ENCODE results near the gene PLCE1.

Gene PLCE1

DNA sequence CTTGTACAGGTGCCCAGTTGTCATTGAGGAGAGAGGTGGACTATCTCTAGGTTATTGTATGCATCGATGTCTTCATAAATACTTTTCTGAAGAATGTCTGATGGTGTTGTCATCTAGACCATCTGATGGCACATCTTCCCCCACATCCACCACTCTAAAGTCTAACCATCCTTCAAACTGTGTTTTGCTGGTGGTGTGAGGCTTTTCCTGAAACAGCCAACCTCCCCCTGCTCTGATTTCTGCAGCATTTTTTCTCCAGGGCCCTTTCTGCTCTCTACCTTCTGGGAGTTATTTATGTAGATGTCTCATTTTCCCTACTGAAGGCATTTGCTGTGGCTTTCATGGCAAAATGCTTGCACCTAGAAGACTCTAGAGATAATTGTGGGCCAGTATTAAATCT is 1.5 kb downstream of the PLCE1 start:
- DNase-seq: no peak

DNA sequence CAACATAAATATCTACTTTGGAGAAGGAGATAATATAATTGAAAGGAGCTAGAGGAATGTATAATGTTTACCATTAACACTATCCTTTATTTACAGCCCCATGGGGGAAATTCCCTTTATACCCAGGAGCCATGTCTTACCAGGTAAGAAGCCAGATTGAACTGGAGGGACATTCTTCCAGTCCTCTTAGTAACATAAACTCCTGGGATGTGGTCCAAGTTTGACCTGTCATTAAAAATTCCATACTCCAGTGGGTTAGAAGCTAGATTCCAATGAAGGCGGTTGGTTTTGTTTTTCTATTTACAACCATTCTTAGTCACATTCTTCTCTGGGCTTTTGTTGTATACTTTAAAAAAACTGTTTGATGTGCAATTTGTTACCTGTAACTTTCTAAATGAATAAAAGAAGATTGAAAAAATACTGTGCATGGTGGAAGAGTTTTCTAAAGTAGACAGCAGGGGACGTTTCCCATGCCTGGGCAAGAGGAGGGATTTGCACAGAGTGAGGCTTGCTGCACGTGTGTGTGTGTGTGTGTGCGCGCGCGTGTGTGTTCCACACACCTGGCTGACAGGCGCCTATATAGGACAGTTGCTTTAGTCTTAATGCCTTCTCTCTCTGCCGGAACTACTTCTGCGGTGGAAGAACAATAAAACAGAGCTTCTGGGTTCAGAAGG is 2.0 kb downstream of the PLCE1 start:
- DNase-seq: no peak

DNA sequence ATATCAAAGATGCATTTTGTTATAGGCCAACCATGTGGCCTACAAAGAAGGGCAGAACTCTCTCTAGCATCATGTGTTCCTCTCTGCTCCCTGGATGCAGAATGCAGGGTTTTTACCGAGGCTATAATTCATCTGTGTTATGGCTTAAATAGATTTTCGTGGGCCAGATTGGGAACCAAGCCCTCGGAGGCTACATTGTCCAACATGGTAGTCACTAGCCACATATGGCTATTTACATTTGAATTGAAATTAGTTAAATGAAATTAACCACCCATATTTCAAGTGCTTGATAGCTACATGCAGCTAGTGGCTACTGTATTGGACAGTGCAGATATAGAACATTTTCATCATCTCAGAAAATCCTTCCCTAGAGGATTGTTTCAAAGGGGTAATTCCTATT is 2.8 kb downstream of the PLCE1 start:
- no peak for DNase-seq

DNA sequence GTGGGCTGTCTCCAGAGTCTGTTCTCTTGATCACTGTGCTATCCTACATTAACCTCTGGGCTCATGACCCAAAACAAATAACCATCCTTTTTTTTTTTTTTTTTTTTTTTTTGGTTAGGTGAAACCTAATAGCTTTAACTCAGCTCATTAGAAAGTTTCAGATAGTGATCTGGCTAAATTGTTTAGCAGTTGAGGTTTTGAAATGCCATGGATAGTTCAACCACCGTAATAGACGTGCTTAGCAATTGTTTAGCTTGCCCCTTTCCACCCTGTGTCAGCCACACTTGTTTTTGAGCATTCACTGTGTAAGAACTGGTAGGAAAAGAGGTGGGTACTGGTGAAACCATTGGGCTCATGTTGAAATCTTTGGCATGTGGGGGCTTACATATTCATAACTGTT is 3.8 kb downstream of the PLCE1 start:
- DNase-seq: no peak

DNA sequence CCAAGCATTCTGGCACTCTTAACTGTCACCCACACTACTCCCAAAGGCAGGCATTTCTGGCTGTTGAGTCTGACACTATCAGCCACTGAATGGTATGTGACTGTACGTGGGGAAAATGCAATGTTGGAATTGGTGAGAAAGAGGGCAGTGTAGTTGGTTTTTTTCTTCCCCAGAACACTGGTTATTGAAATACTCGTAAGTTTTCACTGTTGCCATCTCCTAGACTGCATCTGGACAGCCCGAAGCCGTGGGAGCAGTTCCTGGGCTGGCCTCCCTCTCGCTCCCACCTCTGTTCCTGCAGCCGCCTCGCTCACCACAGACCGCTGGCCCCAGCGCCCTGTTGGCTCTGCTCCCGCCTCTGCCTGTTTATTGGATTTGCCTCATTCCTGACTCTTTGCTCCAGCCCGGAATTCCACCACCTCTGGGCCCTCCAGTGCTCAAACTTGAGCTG is 5.7 kb downstream of the PLCE1 start:
- no peak for DNase-seq

DNA sequence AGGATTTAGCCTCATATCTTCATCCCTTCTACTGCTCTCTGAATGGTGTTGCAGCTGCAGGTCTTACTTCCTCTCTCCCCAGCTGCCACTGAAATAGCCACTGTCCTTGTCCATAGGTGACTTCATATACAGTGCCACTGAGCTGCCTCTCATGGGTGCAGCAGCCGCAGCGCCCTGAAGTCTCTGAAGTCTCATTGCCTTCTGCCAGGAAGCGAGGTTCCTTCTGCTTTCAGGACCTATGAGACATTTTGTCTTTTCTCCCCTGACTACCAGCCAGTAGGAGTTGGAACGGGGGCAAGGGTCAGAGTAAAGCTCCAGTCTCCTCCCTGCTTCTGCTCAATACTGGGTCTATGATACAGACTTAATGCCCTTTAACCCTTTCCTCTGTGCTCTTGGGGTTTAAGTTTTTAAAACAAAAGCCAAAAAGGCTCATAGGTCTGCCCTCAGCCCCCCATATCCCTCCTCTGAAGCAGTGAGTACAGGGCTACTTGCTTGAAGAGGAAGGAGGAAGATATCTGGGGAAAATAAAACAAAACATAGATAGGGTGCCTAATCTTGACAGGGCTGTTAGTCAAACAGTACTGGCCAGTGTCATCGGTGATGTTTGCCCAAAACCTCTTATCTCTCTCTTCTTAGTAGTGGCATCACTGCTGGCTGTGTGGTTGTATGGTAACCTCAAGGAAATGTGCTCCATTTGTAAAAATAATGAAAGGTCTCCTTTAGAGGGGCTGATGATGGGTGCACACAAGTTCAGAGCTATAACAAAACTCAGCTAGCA is 7.1 kb downstream of the PLCE1 start:
- DNase-seq: no peak

DNA sequence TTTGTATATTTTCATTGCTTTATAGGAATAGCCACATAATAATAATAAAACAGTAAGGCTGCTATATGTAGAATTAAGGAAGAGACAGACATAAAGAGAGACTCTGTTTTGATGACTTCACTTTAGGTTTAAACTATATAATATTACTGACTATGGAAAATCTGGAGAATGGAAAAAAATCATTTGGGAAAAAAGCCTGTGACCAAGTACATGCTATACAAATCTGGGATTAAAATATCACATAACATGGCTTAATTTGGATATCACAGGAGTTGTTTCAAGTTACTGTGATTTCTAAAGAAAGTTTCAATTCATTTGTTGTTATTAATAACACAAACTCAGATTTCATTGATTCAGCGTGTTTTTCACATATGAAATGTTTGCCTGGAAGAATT is 7.7 kb downstream of the PLCE1 start:
- DNase-seq: no peak

DNA sequence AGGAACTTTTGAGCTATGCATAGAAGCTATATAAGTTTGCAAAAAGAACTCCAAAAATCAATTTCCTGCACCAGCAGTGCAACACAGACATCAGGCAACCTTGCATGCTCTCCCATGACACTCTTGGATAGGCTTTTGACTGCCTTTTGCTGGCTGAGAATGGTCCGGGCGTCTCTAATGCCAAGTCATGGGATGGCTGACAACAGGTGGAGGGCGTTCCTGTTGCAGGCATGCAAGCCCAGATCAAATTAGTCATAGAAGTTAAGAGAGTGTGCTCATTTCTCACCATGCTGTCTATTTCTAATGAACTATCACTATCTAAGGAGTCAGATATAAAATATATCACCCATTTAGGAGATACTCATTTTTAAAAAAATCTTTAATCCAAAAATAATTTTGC is 8.4 kb downstream of the PLCE1 start:
- no peak for DNase-seq

DNA sequence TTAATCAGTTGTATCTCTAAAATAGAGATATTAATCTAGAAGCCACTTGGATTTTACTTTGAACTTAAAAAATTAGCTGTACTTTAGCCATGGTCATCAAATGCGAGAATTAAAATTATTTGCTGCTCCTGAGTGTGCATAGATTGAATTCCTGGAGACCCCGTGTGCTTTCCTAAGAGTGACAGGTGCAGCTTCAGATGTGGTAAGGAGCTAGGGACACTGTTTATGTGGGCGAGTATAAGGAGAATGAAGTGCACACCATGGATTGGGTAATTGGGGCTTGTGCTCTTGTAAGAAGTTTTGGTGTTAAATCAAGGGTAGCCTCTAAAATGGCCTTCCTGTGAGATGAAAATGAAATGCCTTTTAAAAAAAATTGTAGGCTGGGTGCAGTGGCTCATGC is 9.8 kb downstream of the PLCE1 start:
- DNase-seq: no peak

DNA sequence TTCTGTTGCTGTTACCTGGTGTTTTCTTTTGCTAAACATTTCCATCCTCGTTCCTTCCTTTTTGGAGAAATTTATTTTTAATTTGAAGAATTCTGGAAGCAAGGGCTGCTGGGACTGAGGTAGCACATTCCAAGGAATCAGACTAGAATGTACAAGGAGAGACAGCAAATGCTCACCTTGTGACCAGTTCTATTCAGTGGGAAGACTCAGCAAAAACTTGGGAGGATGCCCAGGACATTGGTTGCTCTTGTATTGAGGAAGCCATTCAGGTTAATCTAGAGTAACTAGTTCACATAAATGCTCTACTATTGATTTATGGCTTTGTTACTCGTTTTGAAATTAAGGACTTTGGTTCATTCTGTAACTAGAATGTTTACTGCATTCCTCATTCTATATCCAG is 11.3 kb downstream of the PLCE1 start:
- DNase-seq: no peak

DNA sequence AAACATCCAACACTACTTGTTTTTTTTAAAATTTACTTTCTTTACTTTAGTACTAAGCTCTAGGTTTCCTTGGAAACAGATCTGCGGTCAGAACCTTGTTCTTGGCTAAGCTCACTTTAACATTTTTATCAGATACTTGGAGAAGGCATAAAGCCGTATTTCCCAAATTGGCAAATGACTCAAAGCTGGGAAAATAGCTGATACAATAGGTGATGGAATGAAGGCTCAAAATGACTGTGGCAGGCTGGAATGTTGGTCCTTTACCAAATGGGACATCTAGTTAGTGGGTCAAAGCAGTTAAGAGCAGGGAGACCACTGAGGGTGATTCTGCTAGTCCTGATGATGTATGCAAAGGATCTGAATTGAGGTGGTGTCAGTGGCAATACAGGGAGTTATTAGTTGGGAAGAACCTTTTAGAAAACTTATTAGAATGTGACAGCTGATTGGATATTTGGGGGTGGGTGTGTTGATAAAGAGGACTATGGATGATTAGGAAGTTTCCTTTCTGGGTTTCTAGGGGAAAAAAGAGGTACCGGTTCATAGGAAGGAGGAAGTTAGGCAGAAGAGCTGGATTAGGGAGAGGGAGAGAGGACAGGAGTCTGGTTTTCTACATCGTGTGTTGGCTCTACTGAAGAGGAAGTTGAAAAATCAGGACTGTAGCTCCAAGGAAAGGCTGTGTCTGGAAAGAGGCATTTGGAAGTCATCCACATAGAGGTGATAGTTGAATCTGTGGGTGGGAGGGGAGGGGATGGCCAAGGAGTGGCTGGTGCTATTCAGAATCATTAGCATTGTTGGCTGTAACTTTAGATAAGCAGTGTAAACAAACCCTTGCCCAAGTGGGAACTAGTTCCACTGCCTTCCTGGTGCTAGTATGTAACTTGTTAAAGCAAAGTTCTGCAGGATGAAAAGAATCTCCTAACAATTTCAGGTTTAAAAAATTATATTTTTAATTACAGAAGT is 13.1 kb downstream of the PLCE1 start:
- no peak for DNase-seq

DNA sequence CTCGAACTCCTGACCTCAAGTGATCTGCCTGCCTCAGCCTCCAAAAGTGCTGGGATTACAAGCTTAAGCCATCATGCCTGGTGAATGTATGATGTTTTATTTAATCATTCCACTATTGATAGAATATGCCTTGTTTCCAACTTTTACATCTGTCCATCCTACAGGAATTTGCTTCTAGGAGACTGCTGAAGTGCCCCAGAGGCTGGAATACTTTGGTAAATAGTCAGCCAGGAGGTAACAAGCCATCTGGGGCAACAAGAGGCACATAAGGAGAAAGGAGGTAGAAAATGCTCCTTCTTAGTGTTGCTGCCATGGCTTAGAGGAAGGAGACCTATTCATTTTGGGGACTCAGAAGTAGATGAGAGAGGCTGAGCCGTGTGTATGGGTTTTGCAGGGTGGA is 14.8 kb downstream of the PLCE1 start:
- no peak for DNase-seq

DNA sequence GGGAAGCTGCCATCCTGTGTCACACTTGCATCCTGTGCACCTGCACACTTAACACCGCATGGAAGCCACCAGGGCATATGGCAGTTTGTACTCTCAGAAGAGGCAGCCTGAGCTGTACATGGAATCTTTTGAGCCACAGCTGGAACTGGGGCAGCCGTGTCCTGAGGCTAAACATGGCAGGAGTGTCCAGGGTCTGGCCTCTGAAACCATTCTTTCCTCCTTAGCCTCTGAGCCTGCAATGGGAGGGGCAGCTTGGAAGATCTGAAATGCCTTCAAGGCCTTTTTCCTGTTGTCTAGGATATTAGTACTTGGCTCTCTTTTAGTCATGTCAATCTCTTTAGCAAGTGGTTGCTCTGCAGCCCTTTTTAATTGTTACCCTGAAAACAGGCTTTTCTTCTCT is 16.4 kb downstream of the PLCE1 start:
- DNase-seq: no peak

DNA sequence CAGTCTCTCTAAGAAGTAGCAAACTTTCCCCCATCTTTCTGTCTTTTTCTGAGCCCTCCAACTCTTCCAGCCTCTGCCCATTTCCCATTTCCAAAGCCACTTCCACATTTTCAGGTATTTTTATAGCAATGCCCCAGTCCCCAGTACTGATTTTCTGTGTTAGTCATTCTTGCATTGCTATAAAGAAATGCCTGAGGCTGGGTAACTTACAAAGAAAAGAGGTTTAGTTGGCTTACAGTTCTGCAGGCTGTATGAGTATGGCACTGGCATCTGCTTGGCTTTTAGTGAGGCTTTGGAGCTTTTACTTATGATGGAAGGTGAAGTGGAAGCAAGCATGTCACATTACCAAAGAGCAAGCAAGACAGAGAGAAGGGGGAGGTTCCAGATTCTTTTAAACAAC is 17.2 kb downstream of the PLCE1 start:
- DNase-seq: no peak

DNA sequence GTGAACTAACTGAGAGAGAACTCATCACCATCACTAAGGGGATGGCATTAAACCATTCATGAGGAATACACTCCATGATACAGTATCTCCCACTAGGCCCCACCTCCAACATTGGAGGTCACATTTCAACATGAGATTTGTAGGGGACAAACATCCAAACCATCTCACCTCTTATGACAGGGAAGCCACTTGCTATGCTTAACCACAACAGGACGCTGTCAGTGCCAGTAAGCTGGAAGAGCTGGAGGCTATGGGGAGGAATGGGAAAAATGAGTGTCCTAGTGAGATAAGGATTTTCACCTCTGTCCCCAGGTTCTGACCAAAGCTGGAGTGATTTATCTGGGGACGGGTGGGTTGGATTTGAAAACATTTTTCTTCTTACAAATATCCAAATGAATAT is 17.6 kb downstream of the PLCE1 start:
- no peak for DNase-seq

DNA sequence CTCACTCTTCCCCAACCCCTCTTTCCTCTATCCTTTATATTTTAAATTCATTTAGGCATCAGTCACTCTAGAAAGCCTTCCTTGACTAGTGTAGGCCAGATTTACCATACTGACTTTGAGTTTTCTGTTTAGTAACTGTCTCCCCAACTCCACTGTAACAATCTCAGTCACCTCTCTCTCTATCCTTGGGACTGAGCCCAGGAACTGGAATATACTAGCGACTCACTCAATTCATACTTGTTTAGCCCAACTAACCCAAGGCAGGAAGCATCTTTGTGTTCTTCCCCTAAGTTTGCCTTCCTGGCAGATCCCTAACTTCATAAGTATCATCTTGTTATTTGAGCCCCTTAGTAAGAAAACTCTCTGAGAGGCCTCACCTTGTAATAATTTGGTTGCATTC is 19.1 kb downstream of the PLCE1 start:
- no peak for DNase-seq

DNA sequence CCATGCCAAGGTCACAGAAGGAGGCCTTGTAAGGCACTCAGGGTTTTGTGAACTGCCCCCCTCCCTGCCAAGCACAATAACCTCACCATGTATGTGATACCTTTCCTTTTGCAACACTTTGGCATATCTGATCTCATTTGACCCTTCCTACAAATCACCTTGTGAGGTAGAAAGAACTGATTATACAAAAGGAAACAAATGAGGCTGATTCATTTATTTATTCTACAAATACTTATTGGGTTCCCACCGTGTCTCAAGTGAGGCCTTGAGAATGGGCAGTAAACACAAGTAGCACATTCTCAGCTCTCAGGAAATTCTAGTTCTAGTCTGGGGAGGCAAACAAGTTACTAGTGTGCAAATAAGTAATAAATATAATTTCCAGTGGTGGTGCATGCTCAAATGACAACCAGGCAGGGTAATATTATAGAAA is 19.6 kb downstream of the PLCE1 start:
- DNase-seq: no peak

DNA sequence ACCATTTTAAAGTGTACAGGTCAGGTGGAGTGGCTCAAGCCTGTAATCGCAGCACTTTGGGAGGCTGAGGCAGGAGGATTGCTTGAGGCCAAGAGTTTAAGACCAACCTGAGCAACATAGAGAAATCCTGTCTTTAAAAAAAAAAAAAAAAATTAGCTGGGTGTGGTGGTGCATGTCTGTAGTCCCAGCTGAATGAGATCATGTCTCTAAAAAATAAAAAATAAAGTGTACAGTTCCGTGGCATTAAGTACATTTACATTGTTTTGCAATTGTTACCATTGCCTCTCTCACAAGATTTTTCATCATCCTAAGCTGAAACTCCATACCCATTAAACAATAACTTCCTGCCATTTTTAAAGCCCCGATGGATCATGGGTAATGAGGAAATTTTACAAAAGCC is 20.6 kb downstream of the PLCE1 start:
- no peak for DNase-seq

DNA sequence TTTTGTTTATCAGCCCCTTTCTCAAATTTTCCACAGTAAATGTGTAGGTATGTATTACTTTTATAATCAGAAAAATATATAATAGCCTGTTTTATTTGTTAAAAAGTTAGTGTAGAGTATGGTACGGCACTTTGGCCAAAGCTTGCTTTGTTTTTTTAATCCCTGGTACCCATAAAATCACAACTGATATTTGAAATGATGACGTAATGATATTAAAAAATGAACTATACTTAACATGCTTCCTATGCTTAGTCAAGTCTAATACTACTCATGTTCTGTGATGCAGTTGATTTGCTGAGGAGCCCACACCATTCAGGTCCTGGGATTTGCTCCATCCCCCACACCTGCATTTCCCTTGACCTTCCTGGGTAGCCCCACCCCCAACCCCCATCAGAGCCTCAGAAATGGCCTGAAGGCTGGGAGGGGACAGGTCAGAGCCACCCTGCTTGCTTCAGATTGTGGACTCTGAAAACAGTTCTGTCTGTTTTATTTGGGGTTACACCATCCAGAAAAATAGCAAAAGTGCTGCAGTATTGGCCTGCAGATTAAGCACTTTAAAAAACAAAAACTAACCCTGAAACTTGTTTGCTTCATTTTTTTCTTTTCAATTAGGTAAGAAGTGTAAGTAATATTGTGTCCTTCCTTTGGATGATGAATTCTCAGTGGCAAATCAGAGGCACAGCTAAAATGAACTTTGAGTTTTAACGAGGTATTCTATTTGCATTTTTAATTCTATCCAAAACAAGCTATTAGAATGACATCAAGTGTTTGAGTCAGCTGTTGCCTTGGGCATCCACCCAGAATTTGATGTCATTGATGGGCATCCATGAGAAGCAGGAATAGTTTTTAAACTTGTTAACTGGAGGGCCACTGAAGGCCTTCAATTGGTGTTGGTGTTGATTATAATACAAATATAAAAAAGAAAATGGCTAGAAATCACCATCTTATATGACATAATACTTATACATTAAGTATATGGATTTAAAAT is 23.3 kb downstream of the PLCE1 start:
- no peak for DNase-seq

DNA sequence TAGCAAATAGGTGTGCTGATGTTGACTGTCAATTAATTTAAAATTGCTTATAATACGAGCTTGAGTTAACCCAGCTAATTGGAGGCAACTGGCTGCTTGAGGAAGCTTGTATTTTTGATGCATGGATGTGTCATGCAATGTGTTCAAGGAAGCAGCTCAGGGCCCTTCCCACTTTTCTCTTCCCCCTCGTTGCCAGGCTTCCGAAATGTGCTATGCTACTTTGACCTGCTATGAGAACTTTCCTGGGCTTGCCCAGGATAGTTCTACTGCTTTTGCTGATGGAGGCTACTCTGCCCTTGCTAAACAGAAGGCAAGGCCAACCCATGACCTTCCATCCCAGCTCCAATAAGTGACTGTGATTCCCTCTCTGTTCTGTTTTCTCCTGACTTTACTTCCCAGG is 24.4 kb downstream of the PLCE1 start:
- no peak for DNase-seq

DNA sequence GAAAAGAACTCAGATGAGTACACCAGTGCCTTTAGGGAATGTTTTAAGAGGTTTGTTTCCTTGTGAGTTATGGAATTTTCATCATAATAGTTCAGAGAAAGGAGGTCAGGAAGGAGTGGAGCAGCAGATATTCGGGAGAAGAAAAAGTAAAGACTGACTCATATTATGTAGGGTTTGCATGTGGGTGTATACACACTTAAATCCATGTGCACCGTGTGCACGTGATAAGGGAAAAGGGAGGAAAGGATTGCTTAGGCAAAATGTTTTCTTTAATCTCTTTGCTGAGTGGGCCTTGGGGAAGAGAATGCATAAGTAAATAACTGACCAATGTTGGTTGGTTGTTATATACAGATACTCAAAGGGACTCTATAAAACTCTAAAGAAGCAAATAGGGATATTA is 30.2 kb downstream of the PLCE1 start:
- no peak for DNase-seq

DNA sequence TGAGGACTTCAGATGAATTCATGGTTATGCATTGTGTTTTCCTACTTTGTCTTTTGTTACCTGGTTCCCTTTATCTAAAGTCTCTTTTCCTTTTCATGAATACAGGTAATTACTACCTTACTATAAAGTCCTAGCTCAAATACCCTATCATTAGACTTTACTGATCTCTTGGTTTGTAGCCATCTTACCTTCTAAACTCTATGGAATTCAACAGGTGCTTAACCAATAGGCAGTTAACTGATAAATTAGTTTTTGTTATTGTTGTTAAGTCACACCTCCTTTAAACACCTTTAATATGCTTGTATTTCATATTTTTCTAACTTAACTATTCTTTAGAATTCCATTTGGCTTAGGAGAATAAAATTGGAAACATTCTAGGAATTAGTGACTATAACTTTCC is 30.7 kb downstream of the PLCE1 start:
- no peak for DNase-seq

Data from NCI-H1436 (cell line).